ENCODE measurements around the gene ASCL2.

ASCL2 gene

GRCh38 chr11:2308713-2309112 is 38.3 kb upstream of the ASCL2 start:
- no peak for DNase-seq

- no peak for DNase-seq
Observed at GRCh38 chr11:2307501-2308331, 37.3 kb upstream of the ASCL2 start.

GRCh38 chr11:2306877-2307500 is 36.6 kb upstream of the ASCL2 start:
- DNase-seq = no peak

GRCh38 chr11:2306452-2306823 is 36.0 kb upstream of the ASCL2 start:
- no peak for DNase-seq

- peak in 1 of 2 donors; percentile 18 for DNase-seq
Observed at GRCh38 chr11:2305788-2306451, 35.5 kb upstream of the ASCL2 start.

- peak; percentile 88 to 89 for DNase-seq
Observed at GRCh38 chr11:2305140-2305778, 34.9 kb upstream of the ASCL2 start.

- no peak for DNase-seq
Observed at GRCh38 chr11:2304506-2305139, 34.2 kb upstream of the ASCL2 start.

- DNase-seq = no peak
Observed at GRCh38 chr11:2303627-2304505, 33.5 kb upstream of the ASCL2 start.

- no peak for DNase-seq
Observed at GRCh38 chr11:2302896-2303626, 32.7 kb upstream of the ASCL2 start.

- no peak for DNase-seq
Observed at GRCh38 chr11:2302306-2302895, 32.0 kb upstream of the ASCL2 start.

- peak; percentile 28 to 36 for DNase-seq
Observed at GRCh38 chr11:2301631-2302305, 31.4 kb upstream of the ASCL2 start, which contains the start of the genes C11orf21 and TSPAN32. C11orf21 (minus strand) TSS chr11:2301918; CDS start chr11:2301808, 110 bp downstream. TSPAN32 (plus strand) TSS chr11:2302013; CDS start chr11:2302150, 137 bp downstream.

- DNase-seq = no peak
Observed at GRCh38 chr11:2300936-2301630, 30.7 kb upstream of the ASCL2 start.

- DNase-seq = no peak
Observed at GRCh38 chr11:2300290-2300935, 30.0 kb upstream of the ASCL2 start.

- no peak for DNase-seq
Observed at GRCh38 chr11:2299773-2300172, 29.4 kb upstream of the ASCL2 start.

- no peak for DNase-seq
Observed at GRCh38 chr11:2298795-2299761, 28.7 kb upstream of the ASCL2 start.

- no peak for DNase-seq
Observed at GRCh38 chr11:2298131-2298794, 27.9 kb upstream of the ASCL2 start.

- DNase-seq = no peak
Observed at GRCh38 chr11:2297623-2298030, 27.2 kb upstream of the ASCL2 start.
